ENCODE measurements around the gene MEF2C. TPM values are rescaled to one million over a fixed set of nuclear protein-coding genes. Genes with fewer than 3 reads are reported as not detected.

MEF2C gene
- total RNA-seq, result 102 TPM

GRCh38 chr5:88883059-88883835 is at the start of gene MEF2C:
MEF2C (minus strand) TSS chr5:88883184; CDS start chr5:88823788, 59,396 bp downstream.

